ENCODE data around the gene TUBD1. TPM values are rescaled to one million over a fixed set of nuclear protein-coding genes. Genes with fewer than 3 reads are reported as not detected.
"Not testable (repeated sequence)": the region's sequence is repeated elsewhere in the genome, so short reads cannot be mapped to it uniquely, and the experiment has no call there.

TUBD1 gene
- total RNA-seq, 1 donor from 2014 or later, result 9.0 TPM

- H3K27me3 Mint-ChIP-seq (ENCODE audit: low read depth, unreplicated experiment), result no peaks in the 10 kb centered on the region
- no peak overlapping the region for H3K4me2 ChIP-seq (ENCODE audit: low read length)
- no peak overlapping the region for H3K9ac ChIP-seq (ENCODE audit: low read length)
- no peaks in the 10 kb centered on the region for H3K9me3 ChIP-seq (ENCODE audit: insufficient read depth, low read depth, low read length)
- no peaks in the 10 kb centered on the region for H3K27me3 ChIP-seq (ENCODE audit: insufficient read depth, low read length)
- no peaks in the 10 kb centered on the region for H3K36me3 ChIP-seq (ENCODE audit: insufficient read depth, low read length)
- DNase-seq (ENCODE audit: low read depth) (peak; percentile 23), FAIRE-seq (no peak)
- H3K4me3 Mint-ChIP-seq (ENCODE audit: unreplicated experiment), result no peak overlapping the region
- H3K27ac Mint-ChIP-seq (ENCODE audit: unreplicated experiment), result peak overlapping the region; percentile 5
- peaks cover 7% of the 10 kb centered on the region for H3K4me1 ChIP-seq (ENCODE audit: insufficient read depth, low read length)
- H2AFZ ChIP-seq (ENCODE audit: low read depth, low read length), result no peak overlapping the region
- no peak overlapping the region for H3K4me3 ChIP-seq (ENCODE audit: insufficient read depth, low read depth, low read length)
- no peaks in the 10 kb centered on the region for H4K20me1 ChIP-seq (ENCODE audit: insufficient read depth, low read length)
- TF ChIP-seq CTCF (IDR thresholded peaks at IDR 0.05; ENCODE audit: insufficient read depth, low read depth, low read length), result no peak
- no peak for TF ChIP-seq EZH2 (IDR thresholded peaks at IDR 0.05; ENCODE audit: insufficient read depth, low read length)
- H3K79me2 ChIP-seq (ENCODE audit: insufficient read depth, low read length), result no peaks in the 10 kb centered on the region
- peaks cover 19% of the 10 kb centered on the region for H3K4me1 Mint-ChIP-seq (ENCODE audit: low read depth, unreplicated experiment)
- H3K27ac ChIP-seq (ENCODE audit: low read depth, low read length), result no peak overlapping the region
- H3K36me3 Mint-ChIP-seq (ENCODE audit: low read depth, unreplicated experiment), result no peaks in the 10 kb centered on the region
- no peaks in the 10 kb centered on the region for H3K9me3 Mint-ChIP-seq (ENCODE audit: unreplicated experiment)
Observed at GRCh38 chr17:59858167-59858816, 34.5 kb downstream of the TUBD1 start.

- H3K27me3 ChIP-seq (ENCODE audit: insufficient read depth, low read length), result no peaks in the 10 kb centered on the region
- H3K27ac ChIP-seq (ENCODE audit: low read depth, low read length), result peak overlapping the region; percentile 5
- Mint-ChIP-seq H3K27ac (ENCODE audit: unreplicated experiment) (no peak overlapping the region), H3K9me3 (ENCODE audit: unreplicated experiment) (no peaks in the 10 kb centered on the region), H3K4me1 (ENCODE audit: low read depth, unreplicated experiment) (peaks cover 29% of the 10 kb centered on the region), H3K36me3 (ENCODE audit: low read depth, unreplicated experiment) (no peaks in the 10 kb centered on the region), H3K4me3 (ENCODE audit: unreplicated experiment) (no peak overlapping the region), H3K27me3 (ENCODE audit: low read depth, unreplicated experiment) (no peaks in the 10 kb centered on the region)
- peaks cover 8% of the 10 kb centered on the region for H3K4me1 ChIP-seq (ENCODE audit: insufficient read depth, low read length)
- TF ChIP-seq EZH2 (IDR thresholded peaks at IDR 0.05; ENCODE audit: insufficient read depth, low read length), result no peak
- no peak for TF ChIP-seq CTCF (IDR thresholded peaks at IDR 0.05; ENCODE audit: insufficient read depth, low read depth, low read length)
- H3K9me3 ChIP-seq (ENCODE audit: insufficient read depth, low read depth, low read length), result no peaks in the 10 kb centered on the region
- no peaks in the 10 kb centered on the region for H4K20me1 ChIP-seq (ENCODE audit: insufficient read depth, low read length)
- H3K4me3 ChIP-seq (ENCODE audit: insufficient read depth, low read depth, low read length), result no peak overlapping the region
- H3K36me3 ChIP-seq (ENCODE audit: insufficient read depth, low read length), result no peaks in the 10 kb centered on the region
- no peaks in the 10 kb centered on the region for H3K79me2 ChIP-seq (ENCODE audit: insufficient read depth, low read length)
- FAIRE-seq (no peak), DNase-seq (ENCODE audit: low read depth) (no peak)
- H3K9ac ChIP-seq (ENCODE audit: low read length), result no peak overlapping the region
- H2AFZ ChIP-seq (ENCODE audit: low read depth, low read length), result no peak overlapping the region
- no peak overlapping the region for H3K4me2 ChIP-seq (ENCODE audit: low read length)
Observed at GRCh38 chr17:59856859-59857794, 35.6 kb downstream of the TUBD1 start.

- H3K79me2 ChIP-seq (ENCODE audit: insufficient read depth, low read length); H3K27me3 ChIP-seq (ENCODE audit: insufficient read depth, low read length); H3K4me2 ChIP-seq (ENCODE audit: low read length); H3K9me3 ChIP-seq (ENCODE audit: insufficient read depth, low read depth, low read length); H2AFZ ChIP-seq (ENCODE audit: low read depth, low read length); H4K20me1 ChIP-seq (ENCODE audit: insufficient read depth, low read length); H3K27me3 Mint-ChIP-seq (ENCODE audit: low read depth, unreplicated experiment); H3K36me3 ChIP-seq (ENCODE audit: insufficient read depth, low read length); DNase-seq (ENCODE audit: low read depth); H3K4me3 ChIP-seq (ENCODE audit: insufficient read depth, low read depth, low read length); FAIRE-seq; H3K9me3 Mint-ChIP-seq (ENCODE audit: unreplicated experiment); H3K36me3 Mint-ChIP-seq (ENCODE audit: low read depth, unreplicated experiment): not testable (repeated sequence)
- Mint-ChIP-seq H3K27ac (ENCODE audit: unreplicated experiment) (peak overlapping the region; percentile 82), H3K4me1 (ENCODE audit: low read depth, unreplicated experiment) (peaks cover 35% of the 10 kb centered on the region), H3K4me3 (ENCODE audit: unreplicated experiment) (peak overlapping the region; percentile 50)
- peak overlapping the region; percentile 77 for H3K27ac ChIP-seq (ENCODE audit: low read depth, low read length)
- peaks cover 17% of the 10 kb centered on the region for H3K4me1 ChIP-seq (ENCODE audit: insufficient read depth, low read length)
- H3K9ac ChIP-seq (ENCODE audit: low read length), result peak overlapping the region; percentile 38
Observed at GRCh38 chr17:59853919-59854729, 38.6 kb downstream of the TUBD1 start.
